GM23248 (cell line): Measurements from ENCODE around the gene LURAP1L. TPM values are rescaled to one million over a fixed set of nuclear protein-coding genes. Genes with fewer than 3 reads are reported as not detected.

Experiments used
- DNase-seq: peaks from one replicate; pipeline ENCODE4 v3.0.0-alpha.2; 2015
- H2AFZ ChIP-seq: fragments of 200-600 bp; sonication (generic); 2 replicates; pipeline ENCODE4 v1.6.1; 2016; ENCODE audit warnings: antibody characterized with exemption
- H3F3A ChIP-seq: fragments of 200-600 bp; sonication (generic); 2 replicates; pipeline ENCODE4 v1.6.1; 2016; ENCODE audit warnings: mild to moderate bottlenecking, antibody characterized with exemption, mixed run types; ENCODE audit not compliant: insufficient read depth
- H3K27ac ChIP-seq: fragments of 200-600 bp; sonication (generic); 2 replicates; pipeline ENCODE4 v1.5.1; 2016; ENCODE audit warnings: mild to moderate bottlenecking
- H3K27me3 ChIP-seq: fragments of 200-600 bp; sonication (generic); replicated peaks from 2 replicates; pipeline ENCODE4 v1.6.1; 2016; ENCODE audit warnings: mild to moderate bottlenecking; ENCODE audit not compliant: insufficient read depth
- H3K36me3 ChIP-seq: fragments of 200-600 bp; sonication (generic); 2 replicates; pipeline ENCODE4 v1.6.1; 2016; ENCODE audit warnings: low read depth, mild to moderate bottlenecking
- H3K4me1 ChIP-seq: fragments of 200-600 bp; sonication (generic); 2 replicates; pipeline ENCODE4 v1.6.1; 2016; ENCODE audit warnings: mild to moderate bottlenecking; ENCODE audit not compliant: insufficient read depth
- H3K4me2 ChIP-seq: fragments of 200-600 bp; sonication (generic); one replicate; pipeline ENCODE4 v1.6.1; 2016; ENCODE audit warnings: mild to moderate bottlenecking; ENCODE audit not compliant: unreplicated experiment
- H3K4me3 ChIP-seq: fragments of 200-600 bp; sonication (generic); 2 replicates; pipeline ENCODE4 v1.5.1; 2016; ENCODE audit warnings: mild to moderate bottlenecking
- H3K79me2 ChIP-seq: fragments of 200-600 bp; sonication (generic); 2 replicates; pipeline ENCODE4 v1.6.1; 2016; ENCODE audit warnings: mild to moderate bottlenecking; ENCODE audit not compliant: insufficient read depth
- H3K9ac ChIP-seq: fragments of 200-600 bp; sonication (generic); 2 replicates; pipeline ENCODE4 v1.6.1; 2016; ENCODE audit warnings: mild to moderate bottlenecking
- H3K9me2 ChIP-seq: fragments of 200-600 bp; sonication (generic); 2 replicates; pipeline ENCODE4 v1.6.1; 2016; ENCODE audit warnings: mixed run types, mild to moderate bottlenecking, moderate library complexity; ENCODE audit not compliant: insufficient read depth
- H3K9me3 ChIP-seq: fragments of 200-600 bp; sonication (generic); one replicate; pipeline ENCODE4 v1.6.1; 2017; ENCODE audit warnings: low read depth
- H4K20me1 ChIP-seq: fragments of 200-600 bp; sonication (generic); 2 replicates; pipeline ENCODE4 v1.6.0; 2016; ENCODE audit not compliant: insufficient read depth
- EZH2 ChIP-seq: fragments of 200-600 bp; sonication (generic); IDR thresholded peaks from 2 replicates; pipeline ENCODE4 v1.6.1; 2018; ENCODE audit warnings: antibody characterized with exemption, mild to moderate bottlenecking; ENCODE audit not compliant: insufficient read depth, poor library complexity, severe bottlenecking
- EZH2phosphoT487 ChIP-seq: fragments of 200-600 bp; sonication (generic); IDR thresholded peaks from 2 replicates; pipeline ENCODE4 v1.6.1; 2018; ENCODE audit warnings: antibody characterized with exemption, moderate library complexity, mild to moderate bottlenecking, low read depth; ENCODE audit not compliant: insufficient read depth
- WGBS, 2 experiments: methylation state at CpG; one replicate each; pipeline ENCODE4 v1.1.6; 2015 to 2017; ENCODE audit warnings: low lambda C conversion rate in 2 of 2, low coverage in 1 of 2; ENCODE audit errors: missing lambda C conversion rate in 2 of 2; 5-methylcytosine and 5-hydroxymethylcytosine counted together
- in situ Hi-C: fragments of 300-500 bp; cut with MboI; formaldehyde crosslinking; loops from 2 replicates; pipeline ENCODE4 v1.15.0; 2020
- polyA plus RNA-seq: library from polyadenylated mRNA; unstranded; fragments of >200 nt; fragmentation: Nextera tagmentation; extraction: Ambion mirVana; gene quantifications from 2 replicates; pipeline ENCODE4 v1.2.1, GENCODE V29; 2016
- total RNA-seq: library from RNA; depleted of rRNA; stranded (reverse); fragments of >200 nt; shearing (Covaris generic); gene quantifications from 2 replicates; pipeline ENCODE4 v1.2.3, GENCODE V29; 2014

LURAP1L gene
- total and polyA plus RNA-seq, 2 experiments from 2014 or later = 16.2 to 26.8 TPM

- H4K20me1 ChIP-seq = no peaks in the 10 kb centered on the region
- H2AFZ ChIP-seq = no peak overlapping the region
- peaks cover 9% of the 10 kb centered on the region; the same call in 1 of the 2 replicates for H3K4me1 ChIP-seq
- H3K9me2 ChIP-seq = no peaks in the 10 kb centered on the region
- no peaks in the 10 kb centered on the region for H3K27me3 ChIP-seq
- no peak overlapping the region for H3K4me3 ChIP-seq
- TF ChIP-seq EZH2 (no peak), EZH2phosphoT487 (no peak)
- no peaks in the 10 kb centered on the region for H3K79me2 ChIP-seq
- H3K9me3 ChIP-seq = no peaks in the 10 kb centered on the region
- no peak overlapping the region for H3K27ac ChIP-seq
- DNase-seq = no peak
- H3K4me2 ChIP-seq = no peak overlapping the region
- in situ Hi-C loops = no loop called here
- WGBS, 2 experiments = 87 to 91% methylated on average over 1 of the region's 1 CpG
- no peaks in the 10 kb centered on the region for H3K36me3 ChIP-seq
- no peak overlapping the region for H3K9ac ChIP-seq
- no peaks in the 10 kb centered on the region for H3F3A ChIP-seq
Observed at GRCh38 chr9:12764150-12764549, 10.7 kb upstream of the LURAP1L start.

DNA sequence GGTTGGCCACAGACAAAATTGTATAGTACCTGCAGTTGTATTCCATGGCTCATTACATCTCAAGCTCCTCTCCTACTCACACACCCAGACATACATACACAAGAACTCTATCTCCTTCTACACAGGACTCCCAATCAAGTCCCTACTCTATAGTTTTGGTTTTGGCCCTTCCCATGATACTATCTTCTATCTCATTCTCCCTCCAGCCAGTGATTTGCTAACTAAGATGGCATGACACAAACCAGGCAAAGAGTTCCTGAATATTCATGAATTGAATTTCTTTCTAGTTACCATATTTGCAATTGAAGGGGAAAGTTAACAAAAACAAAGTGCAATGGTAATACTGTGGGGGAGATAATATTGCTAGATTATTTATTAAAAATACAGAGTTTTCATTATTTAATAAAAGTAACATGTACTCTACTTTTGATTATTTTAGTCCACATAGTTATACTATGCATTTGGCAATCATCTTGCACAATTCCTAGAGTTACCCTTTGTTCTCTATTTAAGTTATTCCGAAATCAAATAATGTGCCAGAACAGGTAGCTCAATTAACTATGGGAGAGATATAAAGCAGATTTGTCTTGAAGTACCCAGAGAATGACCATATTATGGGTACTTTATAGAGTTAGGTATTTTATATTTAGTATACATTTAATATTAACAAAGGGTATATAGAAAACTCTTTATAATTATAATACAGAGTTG lies 9.6 kb upstream of the LURAP1L start:
- in situ Hi-C loops = no loop called here
- no peak overlapping the region for H3K27ac ChIP-seq
- H2AFZ ChIP-seq = no peak overlapping the region
- H3K9me2 ChIP-seq = no peaks in the 10 kb centered on the region
- H3K9ac ChIP-seq = no peak overlapping the region
- no peaks in the 10 kb centered on the region for H3K9me3 ChIP-seq
- H3K79me2 ChIP-seq = no peaks in the 10 kb centered on the region
- H4K20me1 ChIP-seq = no peaks in the 10 kb centered on the region
- DNase-seq = no peak
- no peak overlapping the region for H3K4me2 ChIP-seq
- H3K4me1 ChIP-seq = peaks cover 2% of the 10 kb centered on the region; the same call in 1 of the 2 replicates
- H3K27me3 ChIP-seq = no peaks in the 10 kb centered on the region
- WGBS, 2 experiments = 51 to 57% methylated on average over 1 of the region's 1 CpG
- no peaks in the 10 kb centered on the region for H3K36me3 ChIP-seq
- no peak overlapping the region for H3K4me3 ChIP-seq
- no peaks in the 10 kb centered on the region for H3F3A ChIP-seq
- TF ChIP-seq EZH2 (no peak), EZH2phosphoT487 (no peak)

- DNase-seq = no peak
- Histone ChIP-seq H3F3A (no peaks in the 10 kb centered on the region), H3K4me1 (no peaks in the 10 kb centered on the region), H3K36me3 (no peaks in the 10 kb centered on the region), H3K4me3 (no peak overlapping the region), H3K4me2 (no peak overlapping the region), H3K27ac (no peak overlapping the region), H3K27me3 (no peaks in the 10 kb centered on the region), H3K9me3 (no peaks in the 10 kb centered on the region), H3K79me2 (no peaks in the 10 kb centered on the region), H3K9ac (no peak overlapping the region), H3K9me2 (no peaks in the 10 kb centered on the region), H2AFZ (no peak overlapping the region), H4K20me1 (no peaks in the 10 kb centered on the region)
- WGBS, 2 experiments = 15 to 24% methylated on average over 1 of the region's 1 CpG
- in situ Hi-C loops = no loop called here
- TF ChIP-seq EZH2phosphoT487 (no peak), EZH2 (no peak)
Observed at GRCh38 chr9:12766357-12766756, 8.5 kb upstream of the LURAP1L start.

DNA sequence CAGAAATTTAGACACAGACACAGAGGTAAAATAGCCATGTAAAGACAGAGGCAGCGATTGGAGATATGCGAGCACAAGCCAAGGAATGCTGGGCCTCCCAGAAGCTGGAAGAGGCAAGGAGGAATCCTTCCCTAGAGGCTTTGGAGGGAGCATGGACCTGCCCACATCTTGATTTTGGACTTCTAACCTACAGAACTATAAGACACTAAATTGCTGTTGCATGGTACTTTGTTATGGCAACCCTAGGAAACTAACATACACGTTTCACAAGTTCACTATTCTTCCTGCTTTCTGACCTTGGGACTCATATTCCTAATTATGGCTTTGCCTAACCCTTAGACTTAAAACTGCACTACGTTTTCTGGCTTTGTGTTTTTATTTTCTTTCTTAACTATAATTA lies 4.6 kb upstream of the LURAP1L start:
- H3K4me2 ChIP-seq = no peak overlapping the region
- H4K20me1 ChIP-seq = no peaks in the 10 kb centered on the region
- H3K27me3 ChIP-seq = no peaks in the 10 kb centered on the region
- TF ChIP-seq EZH2phosphoT487 (no peak), EZH2 (no peak)
- H3K4me1 ChIP-seq = peaks cover 16% of the 10 kb centered on the region
- H3K4me3 ChIP-seq = no peak overlapping the region
- DNase-seq = no peak
- H3K36me3 ChIP-seq = no peaks in the 10 kb centered on the region
- H2AFZ ChIP-seq = no peak overlapping the region
- no peaks in the 10 kb centered on the region for H3K9me2 ChIP-seq
- no peak overlapping the region for H3K27ac ChIP-seq
- no peaks in the 10 kb centered on the region for H3K9me3 ChIP-seq
- H3K79me2 ChIP-seq = peaks cover 9% of the 10 kb centered on the region
- WGBS, 2 experiments = 78 to 89% methylated on average over 4 of the region's 4 CpGs
- H3K9ac ChIP-seq = no peak overlapping the region
- peaks cover 20% of the 10 kb centered on the region; the same call in 1 of the 2 replicates for H3F3A ChIP-seq
- in situ Hi-C loops = no loop called here
